Stimulated activated CD4-positive, alpha-beta T cell treated with anti-CD3 and anti-CD28 coated beads, TNF-alpha, amount 100 ng/mL, for 1 hour (primary cell): ENCODE results near the gene ZNF117.
"Not testable (repeated sequence)": the region's sequence is repeated elsewhere in the genome, so short reads cannot be mapped to it uniquely, and the experiment has no call there.

Experiments used
- DNase-seq, 3 donors: peaks; one replicate each; pipeline ENCODE4 v3.0.0-alpha.2; 2020; ENCODE audit warnings: low read depth in 3 of 3, low spot score in 1 of 3

ZNF117 gene

GRCh38 chr7:64928252-64929187, 62.3 kb downstream of the ZNF117 start:
- DNase-seq = not testable (repeated sequence)
